CD4-positive, alpha-beta T cell treated with Interferon gamma for 1 hour (primary cell): ENCODE measurements around the gene DYRK1B.
"Not testable (repeated sequence)": the region's sequence is repeated elsewhere in the genome, so short reads cannot be mapped to it uniquely, and the experiment has no call there.

Experiments
- DNase-seq: peaks from one replicate; pipeline ENCODE4 v3.0.0-alpha.2; 2020

Gene DYRK1B

GRCh38 chr19:39833464-39834286 lies at the start of gene DYRK1B:
DYRK1B (minus strand) TSS chr19:39834162; CDS start chr19:39831867, 2,295 bp downstream.
- DNase-seq, result peak; percentile 99

GRCh38 chr19:39882645-39883044 lies 48.7 kb upstream of the DYRK1B start:
- DNase-seq, result not testable (repeated sequence)

GRCh38 chr19:39881495-39882110 lies 47.6 kb upstream of the DYRK1B start:
- not testable (repeated sequence) for DNase-seq

GRCh38 chr19:39880241-39880640 lies 46.3 kb upstream of the DYRK1B start:
- DNase-seq, result not testable (repeated sequence)

GRCh38 chr19:39879796-39880195 lies 45.8 kb upstream of the DYRK1B start:
- not testable (repeated sequence) for DNase-seq

- DNase-seq, result not testable (repeated sequence)
These were observed 44.9 kb upstream of the DYRK1B start for GRCh38 chr19:39878866-39879265.

GRCh38 chr19:39878398-39878797 lies 44.4 kb upstream of the DYRK1B start:
- no peak for DNase-seq

GRCh38 chr19:39877982-39878381 lies 44.0 kb upstream of the DYRK1B start:
- not testable (repeated sequence) for DNase-seq

GRCh38 chr19:39877488-39877887 lies 43.5 kb upstream of the DYRK1B start:
- peak; percentile 26 for DNase-seq

GRCh38 chr19:39876486-39876885 lies 42.5 kb upstream of the DYRK1B start:
- not testable (repeated sequence) for DNase-seq

GRCh38 chr19:39875401-39875864 lies 41.5 kb upstream of the DYRK1B start:
- not testable (repeated sequence) for DNase-seq

GRCh38 chr19:39874404-39874803 lies 40.4 kb upstream of the DYRK1B start:
- DNase-seq, result no peak

GRCh38 chr19:39873385-39873784 lies 39.4 kb upstream of the DYRK1B start:
- no peak for DNase-seq

GRCh38 chr19:39871886-39872866 lies 38.2 kb upstream of the DYRK1B start:
- DNase-seq, result no peak

GRCh38 chr19:39871362-39871761 lies 37.4 kb upstream of the DYRK1B start:
- no peak for DNase-seq

- no peak for DNase-seq
These were observed 36.4 kb upstream of the DYRK1B start for GRCh38 chr19:39870171-39870971.

GRCh38 chr19:39867952-39868351 lies 34.0 kb upstream of the DYRK1B start:
- DNase-seq, result no peak

GRCh38 chr19:39867133-39867532 lies 33.2 kb upstream of the DYRK1B start:
- DNase-seq, result no peak

GRCh38 chr19:39865953-39866352 lies 32.0 kb upstream of the DYRK1B start:
- no peak for DNase-seq

GRCh38 chr19:39865186-39865585 lies 31.2 kb upstream of the DYRK1B start:
- no peak for DNase-seq

- DNase-seq, result no peak
These were observed 30.2 kb upstream of the DYRK1B start for GRCh38 chr19:39864118-39864517.

GRCh38 chr19:39858541-39858940 lies 24.6 kb upstream of the DYRK1B start:
- no peak for DNase-seq
